ENCODE results near the gene SHCBP1L.

Gene SHCBP1L

DNA sequence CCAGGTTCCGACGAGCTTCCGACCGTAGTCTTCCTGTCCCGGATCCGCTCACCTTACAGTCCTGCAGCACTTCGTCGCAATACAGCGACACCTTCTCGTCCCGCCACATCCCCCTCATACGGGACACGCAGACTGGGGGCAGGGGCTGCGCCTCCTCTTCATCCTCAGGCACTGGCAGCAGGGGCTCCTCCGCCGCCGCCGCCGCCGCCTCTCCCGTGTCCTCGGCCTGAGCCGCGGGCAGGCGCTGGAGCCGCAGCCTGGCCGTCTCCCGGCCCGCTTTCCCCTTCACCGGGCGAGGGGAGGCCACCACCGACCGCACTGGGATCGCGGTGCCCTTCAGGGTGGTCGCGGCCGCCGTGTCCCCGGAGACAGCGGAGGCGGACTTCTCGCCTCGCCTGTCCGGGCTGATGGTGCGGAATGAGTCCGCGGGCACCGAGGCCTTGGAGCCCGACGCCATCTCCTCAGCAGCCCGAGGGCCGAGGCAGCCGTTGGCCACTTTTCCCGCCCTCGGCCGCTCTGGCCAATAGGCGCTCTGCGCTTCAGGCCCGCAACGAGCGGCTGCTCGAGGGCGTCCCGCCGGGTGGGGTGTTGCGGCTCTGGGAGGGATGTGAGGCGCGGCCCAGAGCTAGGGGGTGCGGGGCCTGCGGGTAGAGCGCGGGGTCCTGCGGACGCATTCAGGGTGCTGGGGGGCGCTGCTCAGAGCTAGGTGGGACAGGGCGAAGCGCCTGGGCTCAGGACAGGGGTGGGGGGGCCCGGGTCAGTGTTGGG, at the start of gene SHCBP1L:
Gene SHCBP1L (minus strand): TSS at position 490 of the 768 bp plus-strand sequence. CDS start 33 bp downstream, at position 457.
- H3K9me3 ChIP-seq, result no peaks in the 10 kb centered on the region
- H3K4me1 ChIP-seq (ENCODE audit: control insufficient read depth in 1 of 2, insufficient read depth in 1 of 2, low read depth in 1 of 2, low read length in 1 of 2), result peaks cover 2 to 6% of the 10 kb centered on the region in 2 experiments
- H3K36me3 ChIP-seq, result no peaks in the 10 kb centered on the region
- H3K27ac ChIP-seq, result no peak within 1 kb of the TSS
- H3K4me3 ChIP-seq (ENCODE audit: low read depth in 1 of 2, low read length in 1 of 2), result no peak within 1 kb of the TSS
- TF ChIP-seq, protein P1, sequence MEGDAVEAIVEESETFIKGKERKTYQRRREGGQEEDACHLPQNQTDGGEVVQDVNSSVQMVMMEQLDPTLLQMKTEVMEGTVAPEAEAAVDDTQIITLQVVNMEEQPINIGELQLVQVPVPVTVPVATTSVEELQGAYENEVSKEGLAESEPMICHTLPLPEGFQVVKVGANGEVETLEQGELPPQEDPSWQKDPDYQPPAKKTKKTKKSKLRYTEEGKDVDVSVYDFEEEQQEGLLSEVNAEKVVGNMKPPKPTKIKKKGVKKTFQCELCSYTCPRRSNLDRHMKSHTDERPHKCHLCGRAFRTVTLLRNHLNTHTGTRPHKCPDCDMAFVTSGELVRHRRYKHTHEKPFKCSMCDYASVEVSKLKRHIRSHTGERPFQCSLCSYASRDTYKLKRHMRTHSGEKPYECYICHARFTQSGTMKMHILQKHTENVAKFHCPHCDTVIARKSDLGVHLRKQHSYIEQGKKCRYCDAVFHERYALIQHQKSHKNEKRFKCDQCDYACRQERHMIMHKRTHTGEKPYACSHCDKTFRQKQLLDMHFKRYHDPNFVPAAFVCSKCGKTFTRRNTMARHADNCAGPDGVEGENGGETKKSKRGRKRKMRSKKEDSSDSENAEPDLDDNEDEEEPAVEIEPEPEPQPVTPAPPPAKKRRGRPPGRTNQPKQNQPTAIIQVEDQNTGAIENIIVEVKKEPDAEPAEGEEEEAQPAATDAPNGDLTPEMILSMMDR (IDR thresholded peaks at IDR 0.05), result no peak
- peaks cover 69% of the 10 kb centered on the region for H3K27me3 ChIP-seq

DNA sequence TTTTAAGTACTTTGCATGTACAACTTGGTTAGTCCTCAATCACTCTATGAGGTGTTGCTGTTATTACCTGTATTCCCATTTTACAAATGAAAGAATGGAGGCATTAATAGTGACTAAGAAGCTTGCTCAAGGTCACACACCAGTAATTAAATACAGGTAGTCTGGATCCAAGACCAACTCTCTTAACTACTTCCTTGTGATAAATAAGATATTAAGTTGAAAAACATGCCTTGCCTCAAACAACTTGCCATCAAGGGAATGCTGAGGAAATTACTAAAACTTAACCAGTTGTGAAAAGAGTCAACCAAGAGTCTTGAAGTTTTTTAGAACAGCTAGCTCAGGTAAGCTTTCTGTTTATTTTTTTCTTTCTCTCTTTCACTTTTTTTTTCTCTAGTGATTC, 49.3 kb upstream of the SHCBP1L start:
- Histone ChIP-seq H3K27ac (no peak overlapping the region), H3K36me3 (no peaks in the 10 kb centered on the region), H3K9me3 (no peaks in the 10 kb centered on the region), H3K4me1 (ENCODE audit: control insufficient read depth in 1 of 2, insufficient read depth in 1 of 2, low read depth in 1 of 2, low read length in 1 of 2) (no peaks in the 10 kb centered on the region), H3K27me3 (peaks cover 44% of the 10 kb centered on the region), H3K4me3 (ENCODE audit: low read depth in 1 of 2, low read length in 1 of 2) (no peak overlapping the region)
- TF ChIP-seq, protein P1 (IDR thresholded peaks at IDR 0.05), result no peak

DNA sequence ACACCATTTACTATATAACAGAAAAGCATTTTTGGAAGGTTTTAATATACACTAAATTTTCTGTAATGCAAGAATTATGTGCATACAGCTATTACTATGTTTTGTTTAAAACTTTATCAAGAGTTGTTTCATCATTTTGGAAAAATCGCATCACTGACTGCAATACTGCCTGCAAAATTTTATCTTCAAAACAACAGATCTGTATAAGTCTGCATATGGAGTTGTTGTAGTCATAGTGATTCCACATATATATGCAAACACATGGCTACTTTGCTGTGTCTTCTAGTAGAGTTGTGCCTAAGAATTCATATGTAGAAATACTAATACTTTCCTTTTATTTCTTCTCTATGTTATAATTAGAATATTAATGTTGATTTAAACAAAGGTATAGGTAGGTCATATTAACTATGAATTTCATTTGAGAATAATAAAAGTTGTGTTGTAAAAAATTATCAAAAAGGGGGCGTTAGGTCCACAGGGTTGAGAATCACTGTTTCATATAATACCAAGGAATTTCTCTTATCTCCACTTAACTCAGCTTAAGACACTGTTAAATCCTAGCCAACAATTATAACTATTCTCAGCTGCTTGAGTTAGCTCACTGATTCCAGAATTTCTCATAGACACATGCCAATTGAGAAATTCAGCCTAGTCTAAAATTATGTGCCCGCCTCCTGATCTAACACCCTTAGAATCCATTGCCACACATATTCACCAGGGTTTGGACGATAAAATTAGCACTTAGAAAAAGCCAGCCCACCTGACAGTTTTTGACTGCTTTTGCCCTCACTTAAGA, 47.4 kb upstream of the SHCBP1L start:
- no peak overlapping the region for H3K27ac ChIP-seq
- TF ChIP-seq, protein P1 (IDR thresholded peaks at IDR 0.05), result no peak

DNA sequence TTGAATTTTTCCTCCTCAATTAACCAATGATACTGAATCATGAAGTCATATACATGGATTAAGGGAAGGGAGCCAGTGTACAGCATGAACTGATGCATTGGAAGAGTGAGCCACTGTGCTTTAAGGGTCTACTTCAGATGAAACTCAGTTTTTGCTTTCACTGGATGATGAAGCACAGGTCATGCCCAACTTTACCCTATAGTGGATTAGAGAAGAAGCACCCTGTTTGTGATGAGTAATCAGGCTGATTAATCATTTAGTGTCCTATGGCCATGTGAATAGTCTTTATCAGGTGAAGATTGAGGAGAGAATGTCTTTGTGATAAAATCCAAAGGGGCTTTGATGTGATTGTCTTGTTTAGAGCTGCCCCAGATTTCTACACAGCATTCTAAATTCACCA, 45.5 kb upstream of the SHCBP1L start:
- Histone ChIP-seq H3K27me3 (peaks cover 30% of the 10 kb centered on the region), H3K9me3 (no peaks in the 10 kb centered on the region), H3K4me3 (ENCODE audit: low read depth in 1 of 2, low read length in 1 of 2) (no peak overlapping the region), H3K27ac (no peak overlapping the region), H3K4me1 (ENCODE audit: control insufficient read depth in 1 of 2, insufficient read depth in 1 of 2, low read depth in 1 of 2, low read length in 1 of 2) (no peaks in the 10 kb centered on the region), H3K36me3 (no peaks in the 10 kb centered on the region)
- TF ChIP-seq, protein P1 (IDR thresholded peaks at IDR 0.05), result no peak

More for the DNA sequence above, 47.4 kb upstream of the SHCBP1L start:
- Histone ChIP-seq H3K27me3 (peaks cover 39% of the 10 kb centered on the region), H3K36me3 (no peaks in the 10 kb centered on the region), H3K4me1 (ENCODE audit: control insufficient read depth in 1 of 2, insufficient read depth in 1 of 2, low read depth in 1 of 2, low read length in 1 of 2) (no peaks in the 10 kb centered on the region), H3K9me3 (no peaks in the 10 kb centered on the region), H3K4me3 (ENCODE audit: low read depth in 1 of 2, low read length in 1 of 2) (no peak overlapping the region)

DNA sequence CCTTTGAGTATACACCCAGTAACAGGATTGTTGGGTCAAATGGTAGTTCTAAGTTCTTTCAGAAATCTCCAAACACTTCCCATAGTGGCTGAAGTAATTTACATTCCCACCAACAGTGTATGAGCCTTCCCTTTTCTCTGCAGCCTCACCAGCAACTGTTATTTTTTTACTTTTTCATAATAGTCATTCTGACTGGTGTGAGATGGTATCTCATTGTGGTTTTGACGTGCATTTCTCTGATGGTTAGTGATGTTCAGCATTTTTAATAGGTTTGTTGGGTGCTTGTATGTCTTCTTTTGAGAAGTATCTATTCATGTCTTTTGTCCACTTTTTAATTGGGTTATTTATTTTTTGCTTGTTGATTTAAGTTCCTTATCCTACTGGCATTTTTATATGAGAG, 43.9 kb upstream of the SHCBP1L start:
- H3K9me3 ChIP-seq, result no peaks in the 10 kb centered on the region
- no peak overlapping the region for H3K27ac ChIP-seq
- H3K4me1 ChIP-seq (ENCODE audit: control insufficient read depth in 1 of 2, insufficient read depth in 1 of 2, low read depth in 1 of 2, low read length in 1 of 2), result no peaks in the 10 kb centered on the region
- no peak overlapping the region for H3K4me3 ChIP-seq (ENCODE audit: low read depth in 1 of 2, low read length in 1 of 2)
- peaks cover 25% of the 10 kb centered on the region for H3K27me3 ChIP-seq
- TF ChIP-seq, protein P1 (IDR thresholded peaks at IDR 0.05), result no peak
- H3K36me3 ChIP-seq, result no peaks in the 10 kb centered on the region
